IMR-90 (cell line): ENCODE data around the gene CLTCL1. TPM values are rescaled to one million over a fixed set of nuclear protein-coding genes. Genes with fewer than 3 reads are reported as not detected.

Experiments used
- ATAC-seq: fragments of 200-7000 bp; cut with Tn5 transposase; 2 replicates; pipeline ENCODE4 v1.9.1; 2020; ENCODE audit warnings: low read depth, mild to moderate bottlenecking, moderate library complexity
- BruUV-seq: library from RNA; stranded (reverse); fragments of 400-500 nt; replicated peaks from 2 replicates; lab custom pipeline; 2021; lab: Mats Ljungman, UMichigan
- CTCF ChIA-PET: fragments of 300-600 bp; formaldehyde crosslinking; extraction: SDS; loops from one replicate; lab custom pipeline; 2021; ENCODE audit warnings: antibody characterized with exemption; lab: Yijun Ruan, JAX
- POLR2A ChIA-PET: fragments of 300-600 bp; sonication (Branson Sonifier 250); formaldehyde crosslinking; loops from one replicate; lab custom pipeline; 2022; ENCODE audit warnings: antibody characterized with exemption; ENCODE audit not compliant: unreplicated experiment; lab: Charles Lee
- DNase-seq: peaks from one replicate; pipeline ENCODE4 v3.0.0; 2013
- H2AFZ ChIP-seq: replicated peaks from 2 replicates; pipeline ENCODE3; 2013; ENCODE audit warnings: low read length, mild to moderate bottlenecking; ENCODE audit not compliant: poor library complexity
- H2AK5ac ChIP-seq: 2 replicates; pipeline ENCODE4 v1.6.1; 2013; ENCODE audit warnings: low read depth, low read length, inconsistent platforms
- H2AK9ac ChIP-seq: replicated peaks from 2 replicates; pipeline ENCODE3; 2013; ENCODE audit warnings: mild to moderate bottlenecking, low read depth, low read length, moderate library complexity; ENCODE audit not compliant: poor library complexity
- H2BK120ac ChIP-seq: 2 replicates; pipeline ENCODE4 v1.6.1; 2013; ENCODE audit warnings: low read depth, low read length, inconsistent platforms
- H2BK15ac ChIP-seq: 3 replicates; pipeline ENCODE4 v1.6.1; 2013; ENCODE audit warnings: low read depth, low read length, inconsistent platforms
- H2BK20ac ChIP-seq: 2 replicates; pipeline ENCODE4 v1.6.1; 2013; ENCODE audit warnings: low read depth, mild to moderate bottlenecking, inconsistent platforms, low read length, moderate library complexity
- H2BK5ac ChIP-seq: 2 replicates; pipeline ENCODE4 v1.6.1; 2013; ENCODE audit warnings: mild to moderate bottlenecking, low read depth, low read length, inconsistent platforms; ENCODE audit not compliant: poor library complexity, severe bottlenecking
- H3K14ac ChIP-seq: replicated peaks from 2 replicates; pipeline ENCODE4 v1.6.1; 2013; ENCODE audit warnings: low read depth, low read length, inconsistent platforms
- H3K18ac ChIP-seq: 2 replicates; pipeline ENCODE4 v1.6.1; 2013; ENCODE audit warnings: low read depth, low read length, control low read depth
- H3K23ac ChIP-seq: 2 replicates; pipeline ENCODE4 v1.6.1; 2013; ENCODE audit warnings: low read depth, low read length, inconsistent platforms
- H3K27ac ChIP-seq: 2 replicates; pipeline ENCODE4 v1.5.1; 2013; ENCODE audit warnings: mild to moderate bottlenecking, control low read depth, low read length; ENCODE audit not compliant: insufficient read depth
- H3K27me3 ChIP-seq: 2 replicates; pipeline ENCODE4 v1.6.1; 2013; ENCODE audit warnings: low read length; ENCODE audit not compliant: control insufficient read depth, insufficient read depth
- H3K36me3 ChIP-seq: 2 replicates; pipeline ENCODE4 v1.6.1; 2013; ENCODE audit warnings: low read length, mixed read lengths; ENCODE audit not compliant: control insufficient read depth, insufficient read depth
- H3K4ac ChIP-seq: 2 replicates; pipeline ENCODE4 v1.6.1; 2013; ENCODE audit warnings: low read depth, low read length, inconsistent platforms
- H3K4me1 ChIP-seq: 2 replicates; pipeline ENCODE4 v1.6.1; 2013; ENCODE audit warnings: low read length, mixed read lengths; ENCODE audit not compliant: control insufficient read depth, insufficient read depth
- H3K4me2 ChIP-seq: 2 replicates; pipeline ENCODE4 v1.6.1; 2013; ENCODE audit warnings: low read depth, mild to moderate bottlenecking, control low read depth, low read length, moderate library complexity
- H3K4me3 ChIP-seq: 2 replicates; pipeline ENCODE4 v1.5.1; 2013; ENCODE audit warnings: low read depth, mild to moderate bottlenecking, control low read depth, low read length, moderate library complexity; ENCODE audit not compliant: insufficient read depth
- H3K56ac ChIP-seq: 2 replicates; pipeline ENCODE4 v1.6.1; 2013; ENCODE audit warnings: low read length, inconsistent platforms; ENCODE audit not compliant: insufficient read depth; ENCODE audit errors: extremely low read depth
- H3K79me1 ChIP-seq, 2 experiments: 2 replicates each; pipeline ENCODE4 v1.6.1; 2013; ENCODE audit warnings: low read length in 2 of 2, inconsistent platforms in 1 of 2, low read depth in 1 of 2
- H3K9ac ChIP-seq: 2 replicates; pipeline ENCODE4 v1.6.1; 2013; ENCODE audit warnings: low read depth, low read length, control low read depth
- H3K9me1 ChIP-seq: 2 replicates; pipeline ENCODE4 v1.6.1; 2013; ENCODE audit warnings: low read length, inconsistent platforms; ENCODE audit not compliant: insufficient read depth
- H3K9me3 ChIP-seq: 2 replicates; pipeline ENCODE4 v1.6.1; 2013; ENCODE audit warnings: low read length; ENCODE audit not compliant: control insufficient read depth, insufficient read depth
- H4K20me1 ChIP-seq: 2 replicates; pipeline ENCODE4 v1.6.1; 2013; ENCODE audit warnings: low read length, inconsistent platforms; ENCODE audit not compliant: insufficient read depth
- H4K5ac ChIP-seq: 2 replicates; pipeline ENCODE4 v1.6.1; 2013; ENCODE audit warnings: mild to moderate bottlenecking, low read depth, low read length, control low read depth
- H4K8ac ChIP-seq, 2 experiments: 2 replicates each; pipeline ENCODE4 v1.6.1; 2013; ENCODE audit warnings: low read depth in 2 of 2, low read length in 2 of 2, control low read depth in 1 of 2, inconsistent platforms in 1 of 2
- H4K91ac ChIP-seq: 2 replicates; pipeline ENCODE4 v1.6.1; 2013; ENCODE audit warnings: low read depth, low read length, inconsistent platforms; ENCODE audit not compliant: insufficient read depth
- BHLHE40 ChIP-seq: fragments of 150-350 bp; IDR thresholded peaks from 2 replicates; pipeline ENCODE4 v1.6.1; 2016; ENCODE audit warnings: mild to moderate bottlenecking, low read depth, low read length
- CHD1 ChIP-seq: IDR thresholded peaks from 2 replicates; pipeline ENCODE4 v1.6.1; 2012; ENCODE audit warnings: low read depth, low read length, improper control_type of control experiment
- MAFK ChIP-seq: IDR thresholded peaks from 2 replicates; pipeline ENCODE4 v1.6.1; 2012; ENCODE audit warnings: low read depth, low read length, improper control_type of control experiment
- MAZ ChIP-seq: IDR thresholded peaks from 2 replicates; pipeline ENCODE4 v1.6.1; 2012; ENCODE audit warnings: low read depth, mild to moderate bottlenecking, low read length, improper control_type of control experiment, moderate library complexity, borderline replicate concordance
- MXI1 ChIP-seq: IDR thresholded peaks from 2 replicates; pipeline ENCODE4 v1.6.1; 2012; ENCODE audit warnings: low read depth, mild to moderate bottlenecking, low read length, moderate library complexity, borderline replicate concordance
- POLR2A ChIP-seq: IDR thresholded peaks from 2 replicates; pipeline ENCODE4 v1.6.1; 2012; ENCODE audit warnings: mild to moderate bottlenecking, low read depth, low read length
- RAD21 ChIP-seq: IDR thresholded peaks from 2 replicates; pipeline ENCODE4 v1.6.1; 2012; ENCODE audit warnings: low read length, improper control_type of control experiment
- RFX5 ChIP-seq: IDR thresholded peaks from 2 replicates; pipeline ENCODE4 v1.8.0; 2012; ENCODE audit warnings: low read depth, mild to moderate bottlenecking, low read length, moderate library complexity
- SMC3 ChIP-seq: fragments of 150-350 bp; IDR thresholded peaks from 2 replicates; pipeline ENCODE4 v1.6.1; 2016; ENCODE audit warnings: low read depth, mild to moderate bottlenecking, antibody characterized with exemption, low read length, moderate library complexity
- WGBS, 2 experiments: methylation state at CpG; one replicate each; pipeline versions ENCODE4 v1.1.5 to v1.1.7; 2013; ENCODE audit warnings: missing lambda C conversion rate in 2 of 2; ENCODE audit not compliant: insufficient read length in 1 of 2; ENCODE audit errors: extremely low coverage in 2 of 2; 5-methylcytosine and 5-hydroxymethylcytosine counted together
- dilution Hi-C: fragments of 300-500 bp; cut with HindIII; formaldehyde crosslinking; loops from one replicate; pipeline ENCODE4 v1.14.3; 2018; ENCODE audit warnings: low sequenced_read_pairs; ENCODE audit not compliant: unreplicated experiment
- in situ Hi-C: fragments of 300-500 bp; cut with MboI; formaldehyde crosslinking; loops from 3 replicates; pipeline ENCODE4 v1.14.3; 2019; ENCODE audit warnings: low sequenced_read_pairs, inconsistent platforms, mixed read lengths
- intact Hi-C: fragments of 100-400 bp; cut with micrococcal nuclease; formaldehyde crosslinking; loops from 2 replicates; pipeline ENCODE4 v1.10.0; 2022
- polyA plus RNA-seq, 3 experiments: library from polyadenylated mRNA; depleted of rRNA; stranded (reverse); fragments of >200 nt; gene quantifications; 2 replicates each; pipeline ENCODE4 v1.2.3, GENCODE V29; 2012; ENCODE audit warnings: low replicate concordance in 1 of 3
- total RNA-seq: library from RNA; depleted of rRNA; stranded (reverse); fragments of >200 nt; gene quantifications from 2 replicates; pipeline ENCODE4 v1.2.3, GENCODE V29; 2012
- TF ChIP-seq, protein P1 (sequence below): fragments of 150-350 bp; IDR thresholded peaks from 2 replicates; pipeline ENCODE4 v1.6.1; 2016; ENCODE audit warnings: low read depth, mild to moderate bottlenecking, low read length, moderate library complexity, borderline replicate concordance
- TF ChIP-seq, protein P2 (sequence below): conservative IDR thresholded peaks from 2 replicates; pipeline ENCODE4 v1.5.1; 2012; ENCODE audit warnings: mild to moderate bottlenecking, low read depth, low read length, improper control_type of control experiment

The CLTCL1 gene
- total and polyA plus RNA-seq, 2 of the 4 experiments (the other 2 are of a cell fraction), result 6.2 to 8.1 TPM

GRCh38 chr22:19133561-19133960 is 158.0 kb downstream of the CLTCL1 start:
- no peak overlapping the region for H2BK20ac ChIP-seq
- 91% methylated on average over 6 of the region's 13 CpGs; no CpG with 5 or more reads in 1 of the 2 experiments for WGBS, 2 experiments
- H3K9me3 ChIP-seq, result no peaks in the 10 kb centered on the region
- no peak overlapping the region for H4K5ac ChIP-seq
- no peak overlapping the region for H3K4me2 ChIP-seq
- no TSS peak for BruUV-seq
- H3K9me1 ChIP-seq, result peaks cover 3% of the 10 kb centered on the region; the same call in 1 of the 2 replicates
- H2BK120ac ChIP-seq, result no peak overlapping the region
- H2BK15ac ChIP-seq, result no peak overlapping the region
- no peak overlapping the region for H3K18ac ChIP-seq
- no peak overlapping the region for H3K4ac ChIP-seq
- H3K56ac ChIP-seq, result no peak overlapping the region
- H3K27ac ChIP-seq, result no peak overlapping the region
- no peak overlapping the region for H3K23ac ChIP-seq
- H2AFZ ChIP-seq, result no peak overlapping the region
- CTCF ChIA-PET, result no interaction called here
- H2AK5ac ChIP-seq, result no peak overlapping the region
- H2AK9ac ChIP-seq, result no peak overlapping the region
- H4K8ac ChIP-seq, result no peak overlapping the region
- ATAC-seq, result no peak
- dilution Hi-C loops (no loop called here), in situ Hi-C loops (no loop called here), intact Hi-C loops (no loop called here)
- no peak overlapping the region for H3K4me3 ChIP-seq
- POLR2A ChIA-PET, result no interaction called here
- H3K36me3 ChIP-seq, result peaks cover 60% of the 10 kb centered on the region
- H3K9ac ChIP-seq, result no peak overlapping the region
- H3K27me3 ChIP-seq, result no peaks in the 10 kb centered on the region
- DNase-seq, result no peak
- H3K4me1 ChIP-seq, result no peaks in the 10 kb centered on the region
- H4K20me1 ChIP-seq, result no peaks in the 10 kb centered on the region
- no peak overlapping the region for H3K14ac ChIP-seq
- H3K79me1 ChIP-seq, result no peaks in the 10 kb centered on the region
- no peak overlapping the region for H4K91ac ChIP-seq
- H2BK5ac ChIP-seq, result no peak overlapping the region
- no peak for TF ChIP-seq MAZ
- TF ChIP-seq, protein P1, sequence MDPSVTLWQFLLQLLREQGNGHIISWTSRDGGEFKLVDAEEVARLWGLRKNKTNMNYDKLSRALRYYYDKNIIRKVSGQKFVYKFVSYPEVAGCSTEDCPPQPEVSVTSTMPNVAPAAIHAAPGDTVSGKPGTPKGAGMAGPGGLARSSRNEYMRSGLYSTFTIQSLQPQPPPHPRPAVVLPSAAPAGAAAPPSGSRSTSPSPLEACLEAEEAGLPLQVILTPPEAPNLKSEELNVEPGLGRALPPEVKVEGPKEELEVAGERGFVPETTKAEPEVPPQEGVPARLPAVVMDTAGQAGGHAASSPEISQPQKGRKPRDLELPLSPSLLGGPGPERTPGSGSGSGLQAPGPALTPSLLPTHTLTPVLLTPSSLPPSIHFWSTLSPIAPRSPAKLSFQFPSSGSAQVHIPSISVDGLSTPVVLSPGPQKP, result no peak
- no peak for TF ChIP-seq RAD21
- TF ChIP-seq POLR2A, result no peak
- TF ChIP-seq MXI1, result no peak
- no peak for TF ChIP-seq CHD1
- TF ChIP-seq RFX5, result no peak
- no peak for TF ChIP-seq SMC3
- TF ChIP-seq, protein P2, sequence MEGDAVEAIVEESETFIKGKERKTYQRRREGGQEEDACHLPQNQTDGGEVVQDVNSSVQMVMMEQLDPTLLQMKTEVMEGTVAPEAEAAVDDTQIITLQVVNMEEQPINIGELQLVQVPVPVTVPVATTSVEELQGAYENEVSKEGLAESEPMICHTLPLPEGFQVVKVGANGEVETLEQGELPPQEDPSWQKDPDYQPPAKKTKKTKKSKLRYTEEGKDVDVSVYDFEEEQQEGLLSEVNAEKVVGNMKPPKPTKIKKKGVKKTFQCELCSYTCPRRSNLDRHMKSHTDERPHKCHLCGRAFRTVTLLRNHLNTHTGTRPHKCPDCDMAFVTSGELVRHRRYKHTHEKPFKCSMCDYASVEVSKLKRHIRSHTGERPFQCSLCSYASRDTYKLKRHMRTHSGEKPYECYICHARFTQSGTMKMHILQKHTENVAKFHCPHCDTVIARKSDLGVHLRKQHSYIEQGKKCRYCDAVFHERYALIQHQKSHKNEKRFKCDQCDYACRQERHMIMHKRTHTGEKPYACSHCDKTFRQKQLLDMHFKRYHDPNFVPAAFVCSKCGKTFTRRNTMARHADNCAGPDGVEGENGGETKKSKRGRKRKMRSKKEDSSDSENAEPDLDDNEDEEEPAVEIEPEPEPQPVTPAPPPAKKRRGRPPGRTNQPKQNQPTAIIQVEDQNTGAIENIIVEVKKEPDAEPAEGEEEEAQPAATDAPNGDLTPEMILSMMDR, result no peak
- no peak for TF ChIP-seq MAFK
- TF ChIP-seq BHLHE40, result no peak
